Activated CD8-positive, alpha-beta T cell treated with anti-CD3 and anti-CD28 coated beads for 36 hours (primary cell): ENCODE results near the gene HSPB9. TPM values are rescaled to one million over a fixed set of nuclear protein-coding genes. Genes with fewer than 3 reads are reported as not detected.

ENCODE experiments used
- ATAC-seq: fragments of 200-7000 bp; cut with Tn5 transposase; one replicate; pipeline ENCODE4 v1.10.0; 2021; ENCODE audit warnings: mild to moderate bottlenecking, moderate library complexity
- CTCF ChIA-PET: fragments of 350-600 bp; sonication (Branson Sonifier 250); formaldehyde crosslinking; loops from one replicate; lab custom pipeline; 2021; ENCODE audit warnings: antibody characterized with exemption; lab: Charles Lee
- POLR2A ChIA-PET: fragments of 350-600 bp; sonication (Branson Sonifier 250); formaldehyde crosslinking; loops from one replicate; lab custom pipeline; 2021; ENCODE audit warnings: antibody characterized with exemption; lab: Charles Lee
- DNase-seq: peaks from one replicate; pipeline ENCODE4 v3.0.0-alpha.2; 2020
- H3K27ac Mint-ChIP-seq: one replicate; pipeline ENCODE4 v1.8.0; 2021; ENCODE audit warnings: mild to moderate bottlenecking, mixed read lengths
- H3K27me3 Mint-ChIP-seq: one replicate; pipeline ENCODE4 v1.8.0; 2021; ENCODE audit warnings: mixed read lengths
- H3K36me3 Mint-ChIP-seq: one replicate; pipeline ENCODE4 v1.8.0; 2021; ENCODE audit warnings: low read depth, mixed read lengths
- H3K4me1 Mint-ChIP-seq: one replicate; pipeline ENCODE4 v1.8.0; 2021; ENCODE audit warnings: low read depth, mixed read lengths
- H3K4me3 Mint-ChIP-seq: one replicate; pipeline ENCODE4 v1.8.0; 2021; ENCODE audit warnings: mild to moderate bottlenecking, moderate library complexity, mixed read lengths
- H3K9me3 Mint-ChIP-seq: one replicate; pipeline ENCODE4 v1.8.0; 2021; ENCODE audit warnings: mixed read lengths
- CTCF ChIP-seq: fragments of 200-600 bp; IDR thresholded peaks from one replicate; pipeline ENCODE4 v1.8.0; 2022; ENCODE audit warnings: antibody characterized with exemption, mild to moderate bottlenecking
- intact Hi-C: fragments of 100-400 bp; cut with micrococcal nuclease; formaldehyde crosslinking; loops from one replicate; pipeline ENCODE4 v1.10.0; 2022
- total RNA-seq, 2 experiments: library from RNA; stranded (reverse); gene quantifications; one replicate each; pipeline ENCODE4 v1.2.3, GENCODE V29; 2021

HSPB9 gene
- total RNA-seq, 2 experiments from 2014 or later = 0.41 TPM; not detected in 1

- peaks cover 25% of the 10 kb centered on the region for H3K36me3 Mint-ChIP-seq
- POLR2A ChIA-PET = interaction anchor here (0.7 to 4.1 kb wide), 11 partner anchors 8 to 145 kb away, joined by 3 to 36 read pairs (median 4); partner anchors contain the start of genes CNP, DNAJC7, HSPB9 and KAT2A
- TF ChIP-seq CTCF = no peak
- no peaks in the 10 kb centered on the region for H3K27me3 Mint-ChIP-seq
- intact Hi-C loops = loop anchor here (5.0 kb wide), 1 partner anchor 89 kb away; the partner anchor contains the start of gene NKIRAS2
- CTCF ChIA-PET = interaction anchor here (0.7 to 14.3 kb wide), 12 partner anchors 10 to 406 kb away, joined by 3 to 110 read pairs (median 5); partner anchors contain the start of genes CNP, DNAJC7, NKIRAS2 and ZNF385C
- no peak for ATAC-seq
- H3K9me3 Mint-ChIP-seq = no peaks in the 10 kb centered on the region
- peaks cover 24% of the 10 kb centered on the region for H3K4me1 Mint-ChIP-seq
- no peak for DNase-seq
- H3K27ac Mint-ChIP-seq = peak overlapping the region; percentile 92
- peak overlapping the region; percentile 79 for H3K4me3 Mint-ChIP-seq
Observed at GRCh38 chr17:42111265-42111636, 11.4 kb upstream of the HSPB9 start.

- ChIA-PET CTCF (interaction anchor here (1.0 to 14.3 kb wide), 13 partner anchors 10 to 405 kb away, joined by 3 to 110 read pairs (median 5); partner anchors contain the start of genes DNAJC7, NKIRAS2 and ZNF385C), POLR2A (interaction anchor here (0.7 to 4.1 kb wide), 13 partner anchors 9 to 207 kb away, joined by 3 to 36 read pairs (median 6); partner anchors contain the start of genes DNAJC7, HSPB9, KAT2A and NKIRAS2)
- Mint-ChIP-seq H3K36me3 (peaks cover 28% of the 10 kb centered on the region), H3K9me3 (no peaks in the 10 kb centered on the region), H3K4me1 (peaks cover 27% of the 10 kb centered on the region), H3K27ac (peak overlapping the region; percentile 92), H3K4me3 (peak overlapping the region; percentile 79), H3K27me3 (no peaks in the 10 kb centered on the region)
- ATAC-seq (peak; percentile 11), DNase-seq (peak; percentile 49)
- TF ChIP-seq CTCF = no peak
- intact Hi-C loops = loop anchor here (5.0 kb wide), 1 partner anchor 90 kb away; the partner anchor contains the start of gene NKIRAS2
Observed at GRCh38 chr17:42111871-42112551, 10.6 kb upstream of the HSPB9 start.

DNA sequence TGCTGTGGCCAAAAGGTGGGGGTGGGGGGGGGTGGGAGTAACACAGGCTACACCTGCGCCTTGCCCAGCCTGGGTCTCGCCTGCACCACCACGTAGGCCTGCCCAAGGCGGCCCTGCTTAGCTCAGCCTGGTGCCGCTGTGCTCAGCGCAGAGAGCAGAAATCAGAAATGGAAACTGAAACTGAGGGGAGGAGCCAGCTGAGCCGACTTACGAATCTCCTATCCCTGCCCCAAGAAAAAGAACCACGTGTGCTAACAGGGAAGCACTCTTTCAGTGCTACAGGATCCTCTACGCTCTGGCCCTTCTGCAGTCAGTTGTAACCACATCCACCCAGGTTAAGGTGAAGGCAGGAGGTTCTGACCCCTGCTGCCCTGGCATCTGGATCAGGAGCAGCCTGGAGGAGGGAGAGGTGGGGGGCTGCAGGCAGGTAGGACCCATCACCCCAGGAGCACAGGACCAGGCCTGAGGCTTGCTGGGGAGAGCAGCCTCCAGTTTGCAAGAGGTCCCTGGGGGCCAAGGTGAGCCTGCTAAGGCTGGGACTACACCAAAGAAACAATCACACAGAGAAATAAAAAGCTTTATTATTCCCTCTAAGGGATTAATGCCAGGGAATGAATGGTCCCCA is 9.9 kb upstream of the HSPB9 start, which contains the start of gene DHX58:
Gene DHX58, minus strand, starts transcription at position 163 of the 625 bp plus-strand sequence. CDS start 822 bp downstream, outside the sequence.
- peak; percentile 82 for ATAC-seq
- Mint-ChIP-seq H3K36me3 (peaks cover 34% of the 10 kb centered on the region), H3K4me3 (peak within 1 kb of the TSS; percentile 79), H3K27me3 (no peaks in the 10 kb centered on the region), H3K9me3 (no peaks in the 10 kb centered on the region), H3K27ac (peak within 1 kb of the TSS; percentile 92), H3K4me1 (peaks cover 30% of the 10 kb centered on the region)
- peak; percentile 89 for DNase-seq
- ChIA-PET CTCF (interaction anchor here (0.8 to 14.3 kb wide), 16 partner anchors 11 to 404 kb away, joined by 3 to 110 read pairs (median 4); partner anchors contain the start of genes CNP, DNAJC7, NKIRAS2 and ZNF385C), POLR2A (interaction anchor here (0.6 to 4.1 kb wide), 16 partner anchors 9 to 206 kb away, joined by 3 to 36 read pairs (median 4); partner anchors contain the start of genes CNP, DNAJC7, HSPB9 and NKIRAS2)
- TF ChIP-seq CTCF = no peak
- intact Hi-C loops = loop anchor here (5.0 kb wide), 1 partner anchor 90 kb away; the partner anchor contains the start of gene NKIRAS2

- TF ChIP-seq CTCF = no peak
- peaks cover 24% of the 10 kb centered on the region for H3K4me1 Mint-ChIP-seq
- intact Hi-C loops = loop anchor here (5.0 kb wide), 1 partner anchor 91 kb away; the partner anchor contains the start of gene NKIRAS2
- H3K27ac Mint-ChIP-seq = peak overlapping the region; percentile 92
- no peak for ATAC-seq
- ChIA-PET POLR2A (interaction anchor here (1.0 to 4.1 kb wide), 12 partner anchors 8 to 147 kb away, joined by 3 to 36 read pairs (median 5); partner anchors contain the start of genes CNP, DNAJC7, HSPB9 and NKIRAS2), CTCF (interaction anchor here (0.6 to 14.3 kb wide), 14 partner anchors 15 to 293 kb away, joined by 3 to 110 read pairs (median 4); partner anchors contain the start of genes CNP, DNAJC7, NKIRAS2 and ZNF385C)
- DNase-seq = no peak
- H3K36me3 Mint-ChIP-seq = peaks cover 38% of the 10 kb centered on the region
- no peaks in the 10 kb centered on the region for H3K9me3 Mint-ChIP-seq
- H3K27me3 Mint-ChIP-seq = no peaks in the 10 kb centered on the region
- H3K4me3 Mint-ChIP-seq = no peak overlapping the region
Observed at GRCh38 chr17:42113293-42114069, 9.1 kb upstream of the HSPB9 start.
